VCaP (cell line): ENCODE results near the gene HOXC5.

Source experiments
- H3K27ac ChIP-seq: fragments of 450-650 bp; 2 replicates; pipeline ENCODE4 v1.5.1; 2017
- TF ChIP-seq, protein P1 (sequence below): fragments of 450-650 bp; conservative IDR thresholded peaks from 2 replicates; pipeline ENCODE4 v1.5.1; 2017; ENCODE audit warnings: mild to moderate bottlenecking, moderate library complexity

The HOXC5 gene

DNA sequence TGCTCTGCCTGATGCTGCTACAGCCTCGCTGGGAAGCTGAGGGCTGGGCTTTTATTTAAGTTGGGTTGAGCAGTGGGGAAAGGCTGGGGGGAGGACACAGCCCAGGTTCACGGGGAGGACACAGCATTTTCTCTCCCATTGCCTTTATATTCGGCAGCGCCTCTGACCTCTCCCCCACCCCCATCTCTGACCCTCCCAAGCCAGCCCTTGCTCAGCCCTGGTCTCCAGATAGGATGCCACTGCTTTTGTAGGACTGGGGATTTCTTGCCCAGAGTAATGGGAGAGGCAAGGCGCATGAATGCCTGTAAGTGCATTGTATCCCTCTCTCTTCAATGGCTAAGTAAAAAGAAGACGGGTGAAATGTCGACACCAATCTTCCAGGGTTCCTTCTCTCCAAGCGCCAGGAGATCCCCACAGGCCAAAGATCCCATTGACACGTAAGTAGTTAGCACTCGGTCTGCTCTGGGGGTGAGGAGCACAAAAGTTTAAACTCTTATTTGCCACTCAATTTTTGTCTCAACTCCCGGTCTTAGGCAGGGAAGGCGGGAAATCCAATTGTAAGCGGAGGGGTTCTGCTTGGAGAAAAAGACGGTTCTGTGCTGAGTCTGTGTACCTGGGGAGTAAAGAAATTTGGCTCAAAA lies 25.4 kb downstream of the HOXC5 start:
- no peak overlapping the region for H3K27ac ChIP-seq
- TF ChIP-seq, protein P1, sequence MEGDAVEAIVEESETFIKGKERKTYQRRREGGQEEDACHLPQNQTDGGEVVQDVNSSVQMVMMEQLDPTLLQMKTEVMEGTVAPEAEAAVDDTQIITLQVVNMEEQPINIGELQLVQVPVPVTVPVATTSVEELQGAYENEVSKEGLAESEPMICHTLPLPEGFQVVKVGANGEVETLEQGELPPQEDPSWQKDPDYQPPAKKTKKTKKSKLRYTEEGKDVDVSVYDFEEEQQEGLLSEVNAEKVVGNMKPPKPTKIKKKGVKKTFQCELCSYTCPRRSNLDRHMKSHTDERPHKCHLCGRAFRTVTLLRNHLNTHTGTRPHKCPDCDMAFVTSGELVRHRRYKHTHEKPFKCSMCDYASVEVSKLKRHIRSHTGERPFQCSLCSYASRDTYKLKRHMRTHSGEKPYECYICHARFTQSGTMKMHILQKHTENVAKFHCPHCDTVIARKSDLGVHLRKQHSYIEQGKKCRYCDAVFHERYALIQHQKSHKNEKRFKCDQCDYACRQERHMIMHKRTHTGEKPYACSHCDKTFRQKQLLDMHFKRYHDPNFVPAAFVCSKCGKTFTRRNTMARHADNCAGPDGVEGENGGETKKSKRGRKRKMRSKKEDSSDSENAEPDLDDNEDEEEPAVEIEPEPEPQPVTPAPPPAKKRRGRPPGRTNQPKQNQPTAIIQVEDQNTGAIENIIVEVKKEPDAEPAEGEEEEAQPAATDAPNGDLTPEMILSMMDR: no peak

DNA sequence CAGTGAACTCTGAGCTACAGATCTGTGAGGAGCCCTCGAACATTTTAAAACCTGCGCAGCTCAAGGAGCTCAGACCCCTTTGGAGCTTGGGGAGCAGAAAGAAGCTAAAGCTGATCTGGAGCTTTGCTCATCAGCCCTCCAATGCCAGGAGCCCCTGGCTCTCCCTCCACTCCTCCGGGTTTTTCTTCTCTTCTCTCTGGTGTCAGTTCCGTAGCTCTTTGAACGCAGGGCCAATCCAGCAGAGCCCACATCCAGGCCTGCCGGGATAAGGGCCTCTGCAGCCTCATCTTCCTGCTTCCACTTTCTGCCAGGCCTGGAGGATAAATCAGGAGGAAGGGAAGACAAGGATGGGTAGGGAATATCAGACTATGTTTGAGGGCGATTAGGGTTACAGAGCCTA lies 26.8 kb downstream of the HOXC5 start:
- TF ChIP-seq, protein P1: no peak
- H3K27ac ChIP-seq: no peak overlapping the region

DNA sequence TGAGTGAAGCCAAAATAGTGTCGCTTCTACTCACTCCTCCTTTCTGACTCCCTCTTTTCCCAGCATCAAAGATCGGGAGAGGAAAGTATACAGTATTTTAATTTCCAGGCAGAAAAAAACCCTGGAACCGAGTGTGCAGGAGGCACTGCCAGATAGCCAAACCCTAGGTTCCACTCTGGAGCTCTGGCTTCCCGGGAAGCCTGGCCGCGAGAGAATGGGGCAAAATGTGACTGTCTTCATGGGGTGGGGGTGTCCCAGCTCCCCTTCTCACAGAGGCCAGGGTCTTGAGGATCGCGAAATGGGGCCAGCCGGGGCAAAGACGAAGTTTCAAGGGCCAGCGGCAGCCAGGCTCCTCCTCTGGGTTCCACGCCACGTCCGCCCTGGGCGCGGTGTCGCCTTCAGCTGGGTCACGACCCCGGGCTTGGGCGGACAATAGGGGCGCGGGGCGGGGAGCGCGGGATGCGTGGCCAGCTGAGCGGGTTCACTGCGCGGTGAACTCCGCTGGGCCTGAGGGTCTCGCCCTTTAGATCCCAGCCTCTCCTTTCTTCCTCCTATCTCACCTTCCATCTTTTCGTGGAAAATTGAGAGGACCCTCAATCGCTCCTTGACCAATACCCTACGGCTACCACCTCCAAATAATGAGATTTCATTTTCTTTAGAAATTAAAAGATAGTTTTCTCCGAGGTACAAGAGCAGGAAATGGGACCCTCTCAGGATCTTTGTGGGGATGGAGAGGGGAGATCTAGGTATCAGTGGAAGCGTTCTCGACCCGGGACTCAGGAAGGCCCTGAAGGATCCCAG lies 27.5 kb downstream of the HOXC5 start:
- no peak overlapping the region for H3K27ac ChIP-seq
- TF ChIP-seq, protein P1: no peak

DNA sequence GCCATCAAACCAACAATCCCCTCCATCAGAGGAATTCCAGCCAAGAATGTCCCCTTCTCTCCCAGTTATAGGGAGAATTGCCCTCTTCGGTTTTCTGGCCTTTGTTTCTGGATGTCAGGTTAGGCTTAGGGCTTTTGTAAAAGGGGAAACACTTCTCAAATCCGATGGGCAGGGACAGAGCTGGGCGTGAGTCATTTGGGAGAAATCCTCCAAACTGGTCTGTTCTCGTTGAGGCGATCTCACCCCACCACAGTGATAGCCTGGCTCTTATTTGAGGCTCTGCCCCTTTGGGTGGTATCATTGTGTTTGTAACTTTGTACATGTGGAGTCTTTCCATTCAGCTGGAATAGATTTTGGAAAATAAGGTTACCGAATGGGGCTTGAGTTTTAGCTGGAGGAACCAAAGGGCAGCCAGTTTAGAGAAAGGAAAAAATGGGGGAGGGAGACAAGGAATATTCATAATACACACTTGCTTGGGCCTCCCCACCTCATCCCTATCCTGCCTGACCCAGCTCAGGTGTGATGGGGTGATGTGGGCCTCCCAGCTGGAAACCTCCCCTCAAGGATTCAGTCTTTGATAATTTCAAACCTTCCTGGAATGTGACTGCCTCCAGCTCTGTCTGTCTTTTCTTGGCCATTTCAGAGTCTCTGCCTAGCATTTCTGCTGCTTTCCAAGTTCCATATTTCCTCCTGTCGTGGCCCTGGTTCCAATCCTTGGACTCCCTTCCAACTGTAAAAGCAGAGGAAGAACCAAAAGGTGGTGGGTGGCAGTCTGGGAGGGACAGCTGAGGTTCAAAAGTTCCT lies 28.3 kb downstream of the HOXC5 start:
- no peak overlapping the region for H3K27ac ChIP-seq
- TF ChIP-seq, protein P1: no peak

DNA sequence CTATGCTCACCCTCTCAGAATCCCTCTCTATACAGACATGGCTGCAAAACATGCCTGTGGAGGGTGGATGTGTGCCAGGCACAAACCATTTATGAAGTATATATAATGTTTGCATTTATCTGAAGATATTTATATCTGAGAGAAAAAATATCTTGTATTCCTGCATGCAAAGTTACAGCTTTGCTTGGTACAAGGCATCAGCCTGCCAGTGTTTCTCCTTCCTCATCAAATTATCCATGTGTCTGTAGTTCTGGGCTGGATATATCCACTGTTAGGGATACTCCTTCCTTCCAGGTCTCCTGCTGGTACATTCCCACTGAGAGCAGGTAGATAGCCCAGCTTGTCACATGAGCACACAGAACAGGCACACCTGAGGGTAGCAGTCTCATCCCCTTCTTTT lies 32.8 kb downstream of the HOXC5 start:
- H3K27ac ChIP-seq: no peak overlapping the region
- TF ChIP-seq, protein P1: no peak

DNA sequence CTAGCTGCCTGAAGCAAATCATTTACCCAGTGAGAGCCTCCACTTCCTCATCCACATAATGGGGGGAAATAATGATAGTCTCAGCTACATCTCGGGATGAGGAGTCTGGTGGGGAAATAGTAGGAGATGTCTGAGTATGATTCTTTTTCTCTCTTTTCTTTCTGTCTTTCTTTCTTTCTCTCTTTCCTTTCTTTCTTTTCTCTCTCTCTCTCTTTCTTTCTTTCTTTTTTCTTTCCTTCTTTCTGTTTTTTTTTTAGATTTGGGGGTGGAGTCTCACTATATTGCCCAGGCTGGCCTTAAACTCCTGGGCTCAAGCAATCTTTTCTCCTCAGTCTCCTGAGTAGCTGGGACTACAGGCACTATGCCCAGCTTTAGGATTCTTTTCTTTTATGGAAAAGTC lies 33.6 kb downstream of the HOXC5 start:
- TF ChIP-seq, protein P1: no peak
- no peak overlapping the region for H3K27ac ChIP-seq

DNA sequence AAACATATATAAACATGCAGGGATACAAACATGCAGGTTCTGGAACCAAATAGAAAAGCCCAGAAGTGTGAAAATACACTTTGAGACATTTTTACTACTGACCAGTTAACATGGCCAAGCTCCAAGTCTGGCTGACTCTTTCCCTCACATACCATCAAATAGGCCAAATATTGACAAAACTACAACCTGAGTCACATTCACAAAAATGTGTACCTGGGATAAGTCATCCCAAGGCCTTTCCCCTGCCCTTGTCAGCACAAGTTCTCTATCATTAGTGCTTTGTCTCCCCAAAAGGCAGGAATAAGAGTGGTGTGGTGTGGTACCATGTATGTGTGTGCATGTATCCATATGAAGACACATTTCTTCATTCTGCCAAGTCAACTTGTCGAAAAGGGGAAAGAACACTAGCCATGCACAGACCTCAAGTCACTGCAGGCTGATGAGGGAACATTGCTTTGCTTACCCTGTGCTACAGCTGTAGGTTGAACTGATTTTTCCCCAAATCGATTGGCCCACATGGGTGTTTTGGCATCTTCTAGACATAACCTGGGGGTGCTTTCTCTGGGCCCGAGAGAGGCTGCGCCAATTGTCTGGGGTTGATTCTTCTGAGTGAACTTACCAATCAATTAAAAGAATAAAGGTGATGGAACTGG lies 35.7 kb downstream of the HOXC5 start:
- TF ChIP-seq, protein P1: no peak
- no peak overlapping the region for H3K27ac ChIP-seq
